Measurements from ENCODE around the gene KL.

GRCh38 chr13:33018886-33019285, 2.7 kb downstream of the KL start:
- TF ChIP-seq EP300 (IDR thresholded peaks at IDR 0.05) (no peak), NFE2L2 (conservative IDR thresholded peaks at IDR 0.05; ENCODE audit: low read length) (no peak), JUNB (IDR thresholded peaks at IDR 0.05) (no peak), CHD4 (IDR thresholded peaks at IDR 0.05; ENCODE audit: borderline replicate concordance) (no peak), POLR2A (IDR thresholded peaks at IDR 0.05; ENCODE audit: low read length) (no peak), RAD21 (conservative IDR thresholded peaks at IDR 0.05 in 1 of 2, IDR thresholded peaks at IDR 0.05 in 1 of 2) (no peak), SREBF2 (IDR thresholded peaks at IDR 0.05) (no peak), JUN (IDR thresholded peaks at IDR 0.05) (no peak), CTCF (IDR thresholded peaks at IDR 0.05) (no peak), MAZ (IDR thresholded peaks at IDR 0.05; ENCODE audit: borderline replicate concordance, low read depth, low read length) (no peak)
- TF ChIP-seq, protein P1, sequence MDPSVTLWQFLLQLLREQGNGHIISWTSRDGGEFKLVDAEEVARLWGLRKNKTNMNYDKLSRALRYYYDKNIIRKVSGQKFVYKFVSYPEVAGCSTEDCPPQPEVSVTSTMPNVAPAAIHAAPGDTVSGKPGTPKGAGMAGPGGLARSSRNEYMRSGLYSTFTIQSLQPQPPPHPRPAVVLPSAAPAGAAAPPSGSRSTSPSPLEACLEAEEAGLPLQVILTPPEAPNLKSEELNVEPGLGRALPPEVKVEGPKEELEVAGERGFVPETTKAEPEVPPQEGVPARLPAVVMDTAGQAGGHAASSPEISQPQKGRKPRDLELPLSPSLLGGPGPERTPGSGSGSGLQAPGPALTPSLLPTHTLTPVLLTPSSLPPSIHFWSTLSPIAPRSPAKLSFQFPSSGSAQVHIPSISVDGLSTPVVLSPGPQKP (IDR thresholded peaks at IDR 0.05; ENCODE audit: low read depth, low read length), result no peak
- TF ChIP-seq, protein P2, sequence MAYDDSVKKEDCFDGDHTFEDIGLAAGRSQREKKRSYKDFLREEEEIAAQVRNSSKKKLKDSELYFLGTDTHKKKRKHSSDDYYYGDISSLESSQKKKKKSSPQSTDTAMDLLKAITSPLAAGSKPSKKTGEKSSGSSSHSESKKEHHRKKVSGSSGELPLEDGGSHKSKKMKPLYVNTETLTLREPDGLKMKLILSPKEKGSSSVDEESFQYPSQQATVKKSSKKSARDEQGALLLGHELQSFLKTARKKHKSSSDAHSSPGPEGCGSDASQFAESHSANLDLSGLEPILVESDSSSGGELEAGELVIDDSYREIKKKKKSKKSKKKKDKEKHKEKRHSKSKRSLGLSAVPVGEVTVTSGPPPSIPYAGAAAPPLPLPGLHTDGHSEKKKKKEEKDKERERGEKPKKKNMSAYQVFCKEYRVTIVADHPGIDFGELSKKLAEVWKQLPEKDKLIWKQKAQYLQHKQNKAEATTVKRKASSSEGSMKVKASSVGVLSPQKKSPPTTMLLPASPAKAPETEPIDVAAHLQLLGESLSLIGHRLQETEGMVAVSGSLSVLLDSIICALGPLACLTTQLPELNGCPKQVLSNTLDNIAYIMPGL (CRISPR knock-in tag; IDR thresholded peaks at IDR 0.05; ENCODE audit: borderline replicate concordance), result no peak
- TF ChIP-seq, protein P3, sequence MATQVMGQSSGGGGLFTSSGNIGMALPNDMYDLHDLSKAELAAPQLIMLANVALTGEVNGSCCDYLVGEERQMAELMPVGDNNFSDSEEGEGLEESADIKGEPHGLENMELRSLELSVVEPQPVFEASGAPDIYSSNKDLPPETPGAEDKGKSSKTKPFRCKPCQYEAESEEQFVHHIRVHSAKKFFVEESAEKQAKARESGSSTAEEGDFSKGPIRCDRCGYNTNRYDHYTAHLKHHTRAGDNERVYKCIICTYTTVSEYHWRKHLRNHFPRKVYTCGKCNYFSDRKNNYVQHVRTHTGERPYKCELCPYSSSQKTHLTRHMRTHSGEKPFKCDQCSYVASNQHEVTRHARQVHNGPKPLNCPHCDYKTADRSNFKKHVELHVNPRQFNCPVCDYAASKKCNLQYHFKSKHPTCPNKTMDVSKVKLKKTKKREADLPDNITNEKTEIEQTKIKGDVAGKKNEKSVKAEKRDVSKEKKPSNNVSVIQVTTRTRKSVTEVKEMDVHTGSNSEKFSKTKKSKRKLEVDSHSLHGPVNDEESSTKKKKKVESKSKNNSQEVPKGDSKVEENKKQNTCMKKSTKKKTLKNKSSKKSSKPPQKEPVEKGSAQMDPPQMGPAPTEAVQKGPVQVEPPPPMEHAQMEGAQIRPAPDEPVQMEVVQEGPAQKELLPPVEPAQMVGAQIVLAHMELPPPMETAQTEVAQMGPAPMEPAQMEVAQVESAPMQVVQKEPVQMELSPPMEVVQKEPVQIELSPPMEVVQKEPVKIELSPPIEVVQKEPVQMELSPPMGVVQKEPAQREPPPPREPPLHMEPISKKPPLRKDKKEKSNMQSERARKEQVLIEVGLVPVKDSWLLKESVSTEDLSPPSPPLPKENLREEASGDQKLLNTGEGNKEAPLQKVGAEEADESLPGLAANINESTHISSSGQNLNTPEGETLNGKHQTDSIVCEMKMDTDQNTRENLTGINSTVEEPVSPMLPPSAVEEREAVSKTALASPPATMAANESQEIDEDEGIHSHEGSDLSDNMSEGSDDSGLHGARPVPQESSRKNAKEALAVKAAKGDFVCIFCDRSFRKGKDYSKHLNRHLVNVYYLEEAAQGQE (IDR thresholded peaks at IDR 0.05), result no peak

All from A549 (cell line).